H1 (cell line): ENCODE measurements around the gene TPP2. TPM values are rescaled to one million over a fixed set of nuclear protein-coding genes. Genes with fewer than 3 reads are reported as not detected.

Source experiments
- BCL11A ChIP-seq, 2 experiments: IDR thresholded peaks; one replicate each; pipeline ENCODE4 v1.6.1; 2011; ENCODE audit warnings: low read depth in 2 of 2, low read length in 2 of 2, mild to moderate bottlenecking in 2 of 2
- RNF2 ChIP-seq: fragments of 200-900, 300-1000 bp; sonication (generic); IDR thresholded peaks from 2 replicates; pipeline ENCODE4 v1.7.1; 2016; ENCODE audit warnings: borderline replicate concordance, low read depth, mild to moderate bottlenecking, antibody characterized with exemption, low read length; ENCODE audit not compliant: poor library complexity, severe bottlenecking; ENCODE audit errors: missing control alignments
- ZNF274 ChIP-seq: IDR thresholded peaks from 2 replicates; pipeline ENCODE4 v1.7.0; 2012; ENCODE audit warnings: low read length, borderline replicate concordance; ENCODE audit errors: extremely low read depth
- polyA plus RNA-seq, 7 experiments: library from polyadenylated mRNA; depleted of rRNA in 3 of 7; stranded (reverse) in 5 of 7; unstranded in 2 of 7; fragments of >200 nt in 5 of 7; fragments of 200-250 nt in 2 of 7; gene quantifications; 1 replicate in 5 of 7; 2 replicates in 1 of 7; 4 replicates in 1 of 7; pipeline versions ENCODE4 v1.2.1 to v1.2.3, GENCODE V29; 2011 to 2013; ENCODE audit warnings: missing spikeins in 2 of 7, mixed read lengths in 2 of 7
- total RNA-seq: library from RNA; stranded (reverse); fragmentation: NEBNext Ultra II Directional; extraction: Animal tissue kit (Norgen Biotek cat#: 25700); gene quantifications from 2 replicates; pipeline ENCODE4 v1.2.1, GENCODE V29; 2021

The TPP2 gene
- total and polyA plus RNA-seq, 2 of the 8 experiments (the other 6 are each of a cell fraction or from before 2014, with no cell fraction given): 15.9 to 85.7 TPM

- no peak for TF ChIP-seq RNF2
- no peak for TF ChIP-seq ZNF274
- no peak for TF ChIP-seq BCL11A (IDR thresholded peaks at IDR 0.05; ENCODE audit: low read depth in 2 of 2, low read length in 2 of 2)
Observed at GRCh38 chr13:102707467-102707866, 110.7 kb downstream of the TPP2 start (continued).
